PC-3 (cell line): Measurements from ENCODE around the gene KLHL21. TPM values are rescaled to one million over a fixed set of nuclear protein-coding genes. Genes with fewer than 3 reads are reported as not detected.

Source experiments
- ATAC-seq: fragments of 200-7000 bp; cut with Tn5 transposase; 2 replicates; pipeline ENCODE4 v1.9.1; 2020; ENCODE audit warnings: mild to moderate bottlenecking, moderate library complexity
- BruUV-seq: library from RNA; stranded (reverse); fragments of 400-500 nt; replicated peaks from 2 replicates; lab custom pipeline; 2021; lab: Mats Ljungman, UMichigan
- CTCF ChIA-PET: fragments of 300-600 bp; sonication (Branson Sonifier 250); formaldehyde crosslinking; loops from one replicate; lab custom pipeline; 2022; ENCODE audit warnings: antibody characterized with exemption; lab: Charles Lee
- POLR2A ChIA-PET: fragments of 300-600 bp; sonication (Branson Sonifier 250); formaldehyde crosslinking; loops from one replicate; lab custom pipeline; 2022; ENCODE audit warnings: antibody characterized with exemption; ENCODE audit not compliant: unreplicated experiment; lab: Charles Lee
- DNase-seq: peaks from one replicate; pipeline ENCODE4 v3.0.0-alpha.2; 2015
- H2AFZ ChIP-seq: fragments of 300-600 bp; sonication (generic); 2 replicates; pipeline ENCODE4 v1.6.0; 2016; ENCODE audit warnings: antibody characterized with exemption, low read length
- H3F3A ChIP-seq: fragments of 300-600 bp; sonication (generic); one replicate; pipeline ENCODE4 v1.6.0; 2017; ENCODE audit warnings: antibody characterized with exemption, low read length, control low read depth, mild to moderate bottlenecking; ENCODE audit not compliant: unreplicated experiment
- H3K27ac ChIP-seq: fragments of 300-600 bp; sonication (generic); 2 replicates; pipeline ENCODE4 v1.5.1; 2016; ENCODE audit warnings: mild to moderate bottlenecking, low read length
- H3K27me3 ChIP-seq: fragments of 300-600 bp; sonication (generic); 2 replicates; pipeline ENCODE4 v1.6.1; 2016; ENCODE audit warnings: low read length, mixed read lengths
- H3K36me3 ChIP-seq: fragments of 300-600 bp; sonication (generic); 2 replicates; pipeline ENCODE4 v1.6.1; 2016; ENCODE audit warnings: low read depth, mixed run types, low read length, mixed read lengths
- H3K4me1 ChIP-seq: fragments of 300-600 bp; sonication (generic); 2 replicates; pipeline ENCODE4 v1.5.1; 2016; ENCODE audit warnings: low read length; ENCODE audit not compliant: insufficient read depth
- H3K4me2 ChIP-seq: fragments of 300-600 bp; sonication (generic); 2 replicates; pipeline ENCODE4 v1.6.0; 2016; ENCODE audit warnings: low read length
- H3K4me3 ChIP-seq: fragments of 300-600 bp; sonication (generic); 2 replicates; pipeline ENCODE4 v1.5.1; 2016; ENCODE audit warnings: mild to moderate bottlenecking, low read length, mixed read lengths
- H3K79me2 ChIP-seq: fragments of 300-600 bp; sonication (generic); 2 replicates; pipeline ENCODE4 v1.6.1; 2017; ENCODE audit warnings: low read length, mixed read lengths
- H3K9ac ChIP-seq: fragments of 300-600 bp; sonication (generic); 2 replicates; pipeline ENCODE4 v1.6.0; 2016; ENCODE audit warnings: mild to moderate bottlenecking, low read length
- H3K9me2 ChIP-seq: fragments of 300-600 bp; sonication (generic); replicated peaks from 2 replicates; pipeline ENCODE4 v1.6.1; 2016; ENCODE audit warnings: mixed run types, low read length, mixed read lengths
- H3K9me3 ChIP-seq: fragments of 300-600 bp; sonication (generic); 2 replicates; pipeline ENCODE4 v1.6.1; 2016; ENCODE audit warnings: low read length, mixed read lengths
- H4K20me1 ChIP-seq: fragments of 300-600 bp; sonication (generic); 2 replicates; pipeline ENCODE4 v1.6.1; 2016; ENCODE audit warnings: low read length, mixed read lengths
- CTCF ChIP-seq: fragments of 300-600 bp; sonication (generic); conservative IDR thresholded peaks from 2 replicates; pipeline ENCODE4 v1.5.1; 2017; ENCODE audit warnings: antibody characterized with exemption, low read depth, mild to moderate bottlenecking, low read length
- EZH2 ChIP-seq: fragments of 300-600 bp; sonication (generic); IDR thresholded peaks from one replicate; pipeline ENCODE4 v1.6.1; 2017; ENCODE audit warnings: antibody characterized with exemption, mild to moderate bottlenecking, low read length; ENCODE audit not compliant: unreplicated experiment
- EZH2phosphoT487 ChIP-seq: fragments of 300-600 bp; sonication (generic); IDR thresholded peaks from 2 replicates; pipeline ENCODE4 v1.6.1; 2018; ENCODE audit warnings: mild to moderate bottlenecking, antibody characterized with exemption, low read length, borderline replicate concordance
- intact Hi-C: fragments of 100-400 bp; cut with micrococcal nuclease; formaldehyde crosslinking; loops from 2 replicates; pipeline ENCODE4 v1.9.0; 2023
- total RNA-seq: library from RNA; depleted of rRNA; stranded (reverse); fragments of >200 nt; gene quantifications from 2 replicates; pipeline ENCODE4 v1.2.3, GENCODE V29; 2014

The KLHL21 gene
- total RNA-seq, 1 experiment from 2014 or later = 82.5 TPM

- no peak for TF ChIP-seq EZH2phosphoT487
- no peak for TF ChIP-seq EZH2
- TF ChIP-seq CTCF = no peak
- POLR2A ChIA-PET = no interaction called here
- no TSS peak for BruUV-seq
- Histone ChIP-seq H2AFZ (no peak overlapping the region), H3K79me2 (no peaks in the 10 kb centered on the region), H3K4me2 (no peak overlapping the region), H3K9me3 (no peaks in the 10 kb centered on the region), H3K27ac (no peak overlapping the region), H3K36me3 (peaks cover 69% of the 10 kb centered on the region), H3K4me3 (no peak overlapping the region), H3K9ac (no peak overlapping the region), H3K27me3 (no peaks in the 10 kb centered on the region), H4K20me1 (no peaks in the 10 kb centered on the region), H3K9me2 (no peaks in the 10 kb centered on the region), H3F3A (peaks cover 7% of the 10 kb centered on the region), H3K4me1 (no peaks in the 10 kb centered on the region)
- intact Hi-C loops = no loop called here
- DNase-seq = no peak
- ATAC-seq = no peak
- CTCF ChIA-PET = no interaction called here
Observed at GRCh38 chr1:6635910-6636760, 33.5 kb upstream of the KLHL21 start.

- ATAC-seq (no peak; the same call in 1 of the 2 replicates), DNase-seq (no peak)
- Histone ChIP-seq H3K9ac (no peak overlapping the region), H3K27me3 (no peaks in the 10 kb centered on the region), H3K4me2 (no peak overlapping the region), H3K4me1 (no peaks in the 10 kb centered on the region), H3K27ac (no peak overlapping the region), H4K20me1 (no peaks in the 10 kb centered on the region), H3K9me2 (no peaks in the 10 kb centered on the region), H3K4me3 (no peak overlapping the region), H3F3A (peaks cover 7% of the 10 kb centered on the region), H2AFZ (no peak overlapping the region), H3K79me2 (no peaks in the 10 kb centered on the region), H3K36me3 (peaks cover 69% of the 10 kb centered on the region), H3K9me3 (no peaks in the 10 kb centered on the region)
- POLR2A ChIA-PET = no interaction called here
- TF ChIP-seq EZH2phosphoT487 (no peak), EZH2 (no peak), CTCF (no peak)
- no TSS peak for BruUV-seq
- intact Hi-C loops = no loop called here
- CTCF ChIA-PET = interaction anchor here (0.6 to 0.7 kb wide), 3 partner anchors 12 to 57 kb away, joined by 3 to 4 read pairs (median 4); no protein-coding TSS in a partner anchor
Observed at GRCh38 chr1:6635161-6635909, 32.7 kb upstream of the KLHL21 start.
